ENCODE measurements around the gene RPTOR.
"Not testable (repeated sequence)": the region's sequence is repeated elsewhere in the genome, so short reads cannot be mapped to it uniquely, and the experiment has no call there.

Gene RPTOR

DNA sequence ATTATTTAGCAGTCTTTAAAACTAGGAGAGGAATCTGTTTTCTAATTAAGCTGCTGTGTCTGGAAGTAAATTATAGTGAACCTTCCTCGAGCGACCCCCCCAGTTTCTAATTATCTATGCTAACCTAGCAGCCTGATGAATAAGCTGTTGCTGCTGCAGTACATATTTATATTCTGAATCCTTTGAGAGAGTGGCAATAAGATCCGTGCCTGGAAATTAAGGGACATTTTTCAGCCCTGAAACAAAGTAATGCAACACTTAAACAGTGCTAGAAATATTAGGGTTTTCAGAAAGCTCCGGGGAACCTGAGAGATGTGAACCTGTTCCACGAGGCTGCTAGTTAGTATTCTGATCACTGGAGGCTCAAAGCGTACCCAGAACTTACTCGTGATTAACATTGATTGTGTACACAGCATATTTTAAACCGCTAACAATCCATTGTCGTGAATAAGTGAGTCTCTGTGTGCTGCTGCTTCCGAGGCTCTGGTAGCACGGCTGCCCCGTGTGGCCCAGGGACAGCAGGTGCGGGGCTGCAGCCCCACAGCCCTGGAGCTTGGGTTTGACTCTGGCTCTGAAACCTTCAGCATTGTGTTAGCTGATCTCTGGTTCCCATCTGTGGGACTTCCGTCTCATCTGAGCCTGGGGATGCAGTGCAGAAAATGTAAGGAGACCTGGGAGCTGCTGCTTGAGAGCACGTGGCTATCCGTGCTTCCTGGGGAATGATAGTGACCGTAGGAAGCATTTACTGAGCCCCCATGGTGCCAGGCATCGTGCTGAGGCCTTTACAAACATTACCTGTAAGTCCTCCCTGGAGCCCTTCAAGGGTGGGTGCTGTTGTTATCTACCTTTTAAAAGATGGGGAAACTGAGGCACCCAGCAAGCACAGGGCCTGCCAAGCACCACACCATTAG lies 256.1 kb downstream of the RPTOR start:
- DNase-seq (ENCODE audit: low read depth): no peak

DNA sequence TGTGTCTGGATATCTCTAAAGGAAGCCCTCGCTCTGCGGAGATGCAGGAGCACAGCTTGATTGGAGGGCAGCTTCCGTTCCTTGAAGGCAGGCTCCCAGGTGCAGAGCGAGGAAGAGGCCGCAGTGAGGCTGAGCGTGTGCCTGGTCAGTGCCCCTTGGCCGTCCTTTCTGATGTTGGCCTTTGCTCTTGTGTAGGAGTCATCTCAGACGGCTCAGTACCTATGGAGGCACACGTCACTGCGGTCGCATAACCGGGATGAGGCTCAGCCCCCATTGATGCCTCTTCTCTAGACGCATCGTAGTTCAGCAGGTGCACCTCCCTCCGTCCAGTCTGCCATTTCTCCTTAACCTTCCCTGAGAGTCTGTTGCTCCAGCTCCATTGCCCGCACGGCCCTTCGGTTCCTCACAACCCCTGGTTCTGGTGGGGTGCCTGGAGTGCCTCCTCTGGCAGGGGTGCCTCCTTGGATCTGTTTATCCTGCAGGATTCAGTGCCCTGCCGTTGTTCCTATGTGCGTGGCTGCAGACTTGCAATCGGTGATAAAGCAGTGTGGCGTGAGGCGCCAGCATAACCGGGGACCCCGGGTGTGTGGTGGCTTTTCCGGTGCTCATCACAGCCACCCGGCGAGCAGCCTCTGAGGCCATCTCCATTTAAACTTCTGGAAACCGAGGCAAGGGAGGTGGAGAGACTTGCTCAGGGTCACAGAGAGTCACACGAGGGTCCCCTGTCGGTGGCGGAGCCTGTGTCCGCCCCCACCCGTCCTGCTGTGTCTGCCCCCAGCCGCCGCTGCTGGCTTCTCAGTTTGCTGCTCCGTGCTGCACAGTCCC lies 258.2 kb downstream of the RPTOR start:
- no peak for DNase-seq (ENCODE audit: low read depth)

DNA sequence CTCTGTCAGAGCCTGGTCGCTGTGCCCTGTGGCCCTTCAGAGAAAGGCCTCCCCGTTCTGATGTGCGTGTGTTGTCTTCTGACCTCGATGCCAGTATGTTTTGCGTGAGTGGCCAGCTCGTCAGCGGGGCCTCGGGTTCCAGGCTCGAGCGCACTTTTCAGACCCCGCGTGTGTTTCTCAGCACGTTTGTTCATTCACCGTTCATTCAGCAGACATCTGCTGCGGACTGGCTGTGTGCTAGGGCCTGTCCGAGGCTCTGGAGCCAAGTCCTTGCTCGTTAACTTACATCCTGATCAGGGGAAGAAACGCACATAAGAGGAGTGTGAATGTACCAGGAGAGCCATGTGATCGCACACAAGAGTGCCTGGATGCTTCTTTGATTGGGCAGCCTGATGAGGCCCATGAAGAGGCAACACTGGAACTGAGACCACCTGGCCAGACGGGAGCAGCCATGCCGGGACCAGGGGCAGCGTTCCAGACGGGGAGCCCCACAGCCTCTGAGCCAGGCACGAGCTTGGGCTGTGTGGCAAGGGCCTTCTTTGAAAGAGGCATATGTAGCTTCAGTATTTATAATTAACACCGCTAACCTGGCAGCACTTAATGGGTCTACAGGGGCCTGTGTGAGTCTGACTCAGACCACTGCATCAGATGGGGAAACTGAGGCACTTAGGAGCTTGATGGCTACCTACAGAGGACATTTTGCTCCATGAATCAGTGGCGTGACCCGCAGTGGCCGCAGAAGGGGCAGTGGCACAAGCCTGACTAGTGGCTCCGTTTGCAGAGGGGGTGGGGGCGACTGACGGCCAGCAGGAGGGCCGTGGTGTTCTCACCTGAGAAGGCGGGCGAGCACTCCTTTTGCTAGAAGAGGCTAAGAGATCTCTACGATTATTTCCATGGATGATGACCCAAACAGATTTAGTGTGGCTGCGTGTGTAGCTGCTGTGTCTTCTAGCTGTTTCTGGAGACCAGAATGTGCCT lies 259.1 kb downstream of the RPTOR start:
- no peak for DNase-seq (ENCODE audit: low read depth)

DNA sequence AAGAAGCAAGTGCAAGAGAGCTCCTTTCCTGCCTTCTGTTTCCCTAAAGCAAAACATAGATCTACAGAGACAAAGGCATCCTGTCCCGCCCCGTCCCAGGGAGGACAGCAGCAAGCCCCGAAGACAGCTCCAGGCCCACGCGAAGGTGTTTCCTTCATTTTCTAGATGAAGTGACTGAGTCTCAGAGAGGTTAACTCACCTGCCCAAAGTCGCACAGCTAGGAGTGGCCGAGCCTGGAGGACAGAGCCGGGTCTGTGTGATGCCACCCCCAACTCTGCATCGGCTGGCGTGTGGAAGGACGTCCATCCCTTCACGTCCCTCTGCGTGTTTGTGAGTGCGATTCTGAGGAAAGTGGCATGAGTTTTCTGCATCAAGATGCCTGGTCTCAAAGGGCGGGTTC lies 259.8 kb downstream of the RPTOR start:
- no peak for DNase-seq (ENCODE audit: low read depth)

DNA sequence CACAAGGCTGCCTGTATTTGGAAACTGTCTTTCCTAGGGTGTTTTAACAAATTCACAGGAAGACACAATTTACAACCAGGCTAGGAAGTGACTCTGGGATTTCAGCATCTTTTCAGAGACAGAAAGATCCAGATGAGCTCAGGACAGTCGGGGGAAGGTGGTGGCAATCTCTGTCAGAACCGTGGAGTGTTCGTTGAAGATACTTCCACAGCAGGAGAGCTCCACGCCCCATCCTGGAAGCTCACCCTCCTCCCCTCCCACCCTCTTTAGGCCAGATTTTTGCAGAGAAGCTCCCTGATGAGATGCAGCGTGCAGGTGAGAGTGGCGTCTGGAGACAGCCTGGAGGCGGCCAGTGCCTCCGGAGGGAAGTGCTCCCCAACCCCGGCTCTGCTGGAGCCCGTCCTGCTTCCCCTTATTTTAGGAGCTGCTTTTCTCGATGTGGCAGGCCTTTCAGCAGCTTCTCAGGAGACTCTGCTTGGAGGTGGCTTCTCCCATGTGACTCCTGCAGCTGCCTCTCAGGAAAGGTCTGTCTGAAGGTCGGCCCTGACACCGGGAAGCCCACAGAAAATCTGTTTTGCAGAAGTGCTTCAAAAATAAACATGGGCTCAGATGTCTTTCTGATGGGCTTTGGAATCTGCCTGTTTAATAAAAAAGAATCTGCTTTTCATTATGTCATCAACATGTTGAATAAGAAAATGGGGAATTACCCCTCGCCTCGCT lies 260.6 kb downstream of the RPTOR start:
- DNase-seq (ENCODE audit: low read depth): no peak

DNA sequence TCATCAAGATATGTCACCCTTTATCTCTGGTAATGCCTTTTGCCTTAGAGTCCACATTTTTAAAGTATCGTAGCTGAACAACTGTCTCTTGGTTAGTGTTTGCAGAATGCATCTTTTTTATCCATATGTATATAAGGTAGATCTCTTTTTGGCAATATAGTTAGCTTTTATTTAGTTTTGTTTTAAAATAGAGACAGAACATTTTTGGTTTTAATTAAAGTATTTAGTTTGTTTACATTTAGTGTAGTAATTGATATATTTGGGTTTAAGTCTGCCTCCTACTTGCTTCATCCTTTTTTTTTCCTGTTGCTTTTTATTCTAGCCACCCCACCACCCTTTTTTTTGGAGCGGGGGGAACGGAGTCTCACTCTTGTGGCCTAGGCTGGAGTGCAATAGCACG lies 262.4 kb downstream of the RPTOR start:
- no peak for DNase-seq (ENCODE audit: low read depth)

DNA sequence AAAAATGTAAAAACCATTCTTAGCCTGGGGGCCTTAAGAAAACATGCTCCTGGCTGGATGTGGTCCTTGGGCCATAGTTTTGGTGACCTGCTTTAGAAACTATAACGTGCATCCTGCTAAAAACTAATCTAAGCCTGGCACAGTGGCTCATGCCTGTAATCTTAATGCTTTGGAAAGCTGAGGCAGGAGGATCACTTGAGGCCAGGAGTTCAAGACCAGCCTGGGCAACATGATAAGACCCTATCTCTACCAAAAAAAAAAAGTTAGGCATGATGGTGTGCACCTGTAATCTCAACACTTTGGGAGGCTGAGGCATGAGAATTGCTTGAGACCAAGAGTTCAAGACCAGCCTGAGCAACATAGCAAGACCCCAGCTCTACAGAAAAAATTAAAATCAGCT lies 263.2 kb downstream of the RPTOR start:
- DNase-seq (ENCODE audit: low read depth): no peak

DNA sequence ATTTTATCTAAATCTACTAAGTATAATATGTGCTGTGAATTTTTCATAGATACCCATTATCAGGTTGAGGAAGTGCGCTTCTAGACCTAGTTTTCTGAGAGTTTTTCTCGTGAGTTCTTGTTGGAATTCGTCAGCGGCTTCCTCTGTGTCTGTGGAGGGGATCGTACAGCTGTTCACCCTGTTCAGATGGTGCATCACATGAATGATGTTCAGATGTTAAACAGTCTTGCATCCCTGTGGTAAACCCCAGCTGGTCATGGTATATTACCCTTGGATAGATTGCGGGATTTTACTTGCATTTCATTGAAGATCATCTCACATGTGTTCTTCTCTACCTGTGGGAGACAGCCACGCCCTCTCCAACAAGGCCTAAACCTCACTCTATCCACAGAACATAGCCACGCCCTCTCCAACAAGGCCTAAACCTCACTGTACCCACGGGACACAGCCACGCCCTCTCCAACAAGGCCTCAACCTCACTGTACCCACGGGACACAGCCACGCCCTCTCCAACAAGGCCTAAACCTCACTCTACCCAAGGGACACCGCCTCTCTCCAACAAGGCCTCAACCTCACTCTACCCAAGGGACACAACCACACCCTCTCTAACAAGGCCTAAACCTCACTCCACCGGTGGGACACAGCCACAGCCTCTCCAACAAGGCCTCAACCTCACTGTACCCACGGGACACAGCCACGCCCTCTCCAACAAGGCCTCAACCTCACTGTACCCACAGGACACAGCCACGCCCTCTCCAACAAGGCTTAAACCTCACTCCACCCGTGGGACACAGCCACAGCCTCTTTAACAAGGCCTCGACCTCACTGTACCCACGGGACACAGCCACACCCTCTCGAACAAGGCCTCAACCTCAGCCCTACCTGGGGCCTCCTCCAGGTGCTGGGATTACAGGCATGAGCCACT lies 266.8 kb downstream of the RPTOR start:
- no peak for DNase-seq (ENCODE audit: low read depth)

DNA sequence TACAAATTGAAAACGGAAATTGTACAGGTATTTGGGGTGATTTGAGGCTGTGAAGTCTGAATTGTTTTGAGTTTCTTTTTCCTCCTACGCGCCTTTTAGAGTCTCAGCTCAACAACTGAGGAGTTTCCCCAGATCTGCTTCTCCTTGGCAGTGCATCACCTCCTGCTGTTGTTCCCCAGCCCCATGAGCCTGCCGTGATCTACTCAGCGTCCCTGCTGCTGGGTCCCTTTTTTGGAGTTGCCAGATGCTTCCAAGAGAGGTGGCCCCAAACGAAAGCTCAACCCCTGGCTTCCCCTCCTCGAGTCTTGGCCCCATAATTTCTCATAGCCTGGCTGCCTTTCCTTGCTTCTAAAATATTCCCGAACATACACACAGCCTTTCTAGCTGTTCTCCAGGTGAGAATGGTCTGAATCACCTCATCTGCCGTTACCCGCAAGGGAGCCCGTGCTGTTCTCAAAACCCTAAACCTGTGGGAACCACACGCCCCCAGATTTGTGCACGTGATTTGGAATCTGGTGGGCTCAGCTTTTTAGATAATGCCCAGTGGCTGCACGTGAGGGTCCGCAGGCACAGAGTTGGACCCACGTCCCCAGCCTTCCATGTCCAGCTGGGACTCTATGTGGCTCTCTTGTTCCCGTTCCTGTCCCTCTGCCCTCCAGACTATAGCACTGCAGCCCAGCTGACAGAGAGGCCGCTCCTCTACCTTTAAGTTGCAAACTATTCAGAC lies 267.9 kb downstream of the RPTOR start:
- DNase-seq (ENCODE audit: low read depth): no peak

DNA sequence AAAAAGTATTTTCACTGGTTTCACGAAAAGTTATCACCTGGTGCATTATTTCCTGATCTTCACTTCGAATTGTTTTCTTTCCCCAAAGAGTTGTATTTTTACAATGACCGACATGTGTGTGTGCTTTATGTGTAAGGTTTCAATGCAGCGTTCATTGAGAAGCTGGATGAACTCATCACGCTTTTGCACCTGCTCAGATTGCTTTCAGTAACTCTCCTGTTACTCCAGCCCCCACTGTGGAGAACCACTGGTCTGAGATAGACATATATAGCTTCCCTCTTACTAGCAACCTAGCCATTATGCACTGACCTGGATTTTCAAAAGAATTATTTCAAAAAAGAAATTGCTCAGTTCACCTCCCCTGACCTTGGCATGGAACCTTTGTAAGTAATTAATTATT lies 268.7 kb downstream of the RPTOR start:
- no peak for DNase-seq (ENCODE audit: low read depth)

DNA sequence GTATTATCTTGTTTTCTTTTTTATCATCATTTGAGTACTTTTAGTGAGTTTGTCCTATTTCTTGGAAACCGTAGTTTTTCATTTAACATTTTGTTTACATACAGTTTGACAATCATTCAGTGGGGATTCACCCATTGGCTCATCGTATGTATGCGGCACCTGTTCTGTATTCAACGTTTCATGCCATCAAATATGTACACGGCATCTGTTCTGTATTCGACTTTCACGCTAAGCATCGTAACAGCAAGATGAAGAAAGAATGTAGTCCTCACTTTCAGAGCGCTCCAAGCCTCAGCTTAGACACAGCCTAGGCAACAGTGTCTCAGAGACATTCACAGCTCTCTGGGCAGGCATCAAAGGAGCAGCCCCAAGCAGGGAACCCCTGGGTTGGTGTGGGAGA lies 269.9 kb downstream of the RPTOR start:
- DNase-seq (ENCODE audit: low read depth): no peak

DNA sequence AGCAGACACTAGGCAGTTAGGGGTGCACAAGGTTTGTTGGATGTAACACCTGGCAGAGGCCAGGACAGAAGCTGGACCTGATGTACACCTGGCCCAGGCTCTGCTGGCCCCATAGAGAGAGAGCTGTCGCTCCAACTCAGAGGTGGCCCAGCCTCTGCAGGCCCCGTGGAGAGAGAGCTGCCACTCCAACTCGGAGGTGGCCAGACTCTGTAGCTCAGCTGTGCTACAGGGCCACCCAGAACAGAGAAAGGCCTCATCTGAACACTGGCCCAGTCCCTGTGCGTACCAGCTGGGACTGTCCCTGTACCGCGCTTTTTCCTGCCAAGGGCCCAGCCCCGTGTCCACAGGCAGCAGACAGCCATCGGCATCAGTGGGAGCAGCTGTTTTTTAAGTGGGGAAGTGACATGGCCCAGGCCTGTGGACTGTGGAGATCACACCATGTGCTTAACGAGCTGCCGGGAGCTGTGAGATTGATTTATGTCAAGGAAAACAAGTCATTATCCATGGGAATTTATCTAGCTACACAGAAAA lies 270.6 kb downstream of the RPTOR start:
- DNase-seq (ENCODE audit: low read depth): no peak

DNA sequence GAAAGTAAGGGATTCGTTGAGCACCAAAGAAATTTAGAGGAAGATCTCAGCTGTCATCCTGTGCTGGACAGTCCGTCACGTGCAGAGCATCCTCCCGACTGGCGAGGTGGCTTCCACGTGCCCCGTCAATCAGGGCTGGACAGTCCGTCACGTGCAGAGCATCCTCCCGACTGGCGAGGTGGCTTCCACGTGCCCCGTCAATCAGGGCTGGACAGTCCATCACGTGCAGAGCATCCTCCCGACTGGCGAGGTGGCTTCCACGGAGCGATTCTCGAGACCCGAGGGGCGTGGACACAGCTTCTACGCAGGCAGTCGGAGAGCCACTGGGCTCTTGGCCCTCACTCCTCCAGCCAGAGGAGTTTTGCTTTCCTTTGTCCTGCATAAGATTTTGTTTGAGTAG lies 271.1 kb downstream of the RPTOR start:
- DNase-seq (ENCODE audit: low read depth): not testable (repeated sequence)

DNA sequence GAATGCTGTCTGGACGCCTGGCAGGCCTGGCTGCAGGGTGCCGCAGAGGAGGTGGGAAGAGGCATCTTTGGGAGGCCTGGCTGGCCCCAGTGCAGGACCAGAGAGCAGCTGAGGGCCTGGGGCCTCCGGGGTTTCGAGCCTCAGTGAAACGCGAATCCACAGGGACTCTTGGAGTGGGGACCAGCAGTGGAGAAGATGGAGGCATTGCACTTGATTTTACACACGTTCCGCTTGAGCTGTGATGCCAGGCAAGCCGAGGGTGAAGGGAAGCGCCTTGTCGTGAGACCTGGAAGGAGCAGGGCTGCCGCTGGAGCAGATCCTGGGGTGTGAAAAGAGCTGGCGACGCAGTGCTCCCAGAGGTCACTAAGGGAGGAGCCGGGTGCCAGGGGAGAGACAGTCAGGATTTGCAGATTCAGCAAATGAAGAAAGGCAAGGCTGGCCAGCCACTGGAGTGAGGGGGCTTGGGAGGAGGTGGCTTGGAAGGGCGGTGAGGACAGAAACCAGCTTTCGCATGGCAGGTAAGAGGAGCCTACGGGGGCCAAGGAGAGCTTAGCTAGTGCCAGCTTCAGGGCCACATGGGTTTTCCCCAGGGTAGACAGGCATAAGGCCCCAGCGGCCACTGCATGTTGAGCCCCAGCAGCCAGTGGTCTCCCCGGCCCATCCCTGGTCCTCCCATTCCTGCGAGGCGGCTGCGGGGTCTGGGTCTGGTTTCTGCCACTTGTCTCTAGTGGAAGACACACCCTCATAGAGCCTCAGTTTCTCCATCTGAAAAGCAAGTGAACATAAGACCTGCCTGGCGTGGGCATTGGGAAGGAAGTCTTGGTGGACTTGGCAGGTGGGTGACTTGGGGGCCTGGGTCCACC lies 271.8 kb downstream of the RPTOR start:
- DNase-seq (ENCODE audit: low read depth): no peak

DNA sequence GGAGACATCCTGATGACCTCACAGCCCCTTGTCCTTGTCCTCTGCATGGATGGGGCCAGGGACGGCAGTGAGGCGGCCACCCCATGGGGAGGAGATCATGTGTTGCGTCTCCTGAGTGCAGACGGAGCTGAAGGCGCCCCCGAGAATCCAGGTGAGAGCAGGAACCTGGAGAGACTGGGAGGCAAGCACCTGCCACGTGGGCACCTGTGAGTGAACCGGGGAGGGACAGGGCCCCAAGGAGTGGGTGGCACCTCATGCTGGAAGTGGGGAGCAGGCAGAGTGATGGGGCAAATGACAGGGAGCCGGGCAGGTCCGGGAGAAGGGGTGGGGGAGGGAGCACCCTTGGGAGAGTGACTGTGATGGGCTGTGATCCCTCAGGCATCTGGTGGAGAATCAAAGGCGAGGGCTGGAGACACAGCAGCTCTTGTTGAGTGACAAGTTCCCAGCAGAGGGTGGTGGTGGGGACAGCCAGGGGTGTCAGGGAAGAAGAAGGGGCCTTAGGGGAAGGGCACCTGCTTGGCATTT lies 272.7 kb downstream of the RPTOR start:
- no peak for DNase-seq (ENCODE audit: low read depth)

DNA sequence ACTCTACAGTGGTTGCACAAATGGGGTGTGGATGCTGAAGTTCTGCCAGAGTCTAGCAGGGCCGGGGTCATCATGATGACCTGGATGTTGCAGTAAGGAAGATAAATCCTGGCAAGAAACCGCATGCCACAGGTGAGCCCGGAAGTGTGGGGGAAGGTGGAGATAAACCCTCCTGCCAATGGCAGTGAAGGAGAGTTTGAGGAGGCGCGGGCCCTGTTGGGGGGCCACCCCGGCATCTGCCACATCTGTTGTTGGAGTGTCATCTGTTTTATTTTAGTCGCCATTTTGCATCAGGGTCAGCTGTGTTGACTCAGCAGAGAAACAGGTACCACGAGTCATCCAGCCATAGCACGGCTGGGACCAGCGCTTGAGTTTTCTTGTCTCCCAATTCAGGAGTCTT lies 273.2 kb downstream of the RPTOR start:
- DNase-seq (ENCODE audit: low read depth): no peak

DNA sequence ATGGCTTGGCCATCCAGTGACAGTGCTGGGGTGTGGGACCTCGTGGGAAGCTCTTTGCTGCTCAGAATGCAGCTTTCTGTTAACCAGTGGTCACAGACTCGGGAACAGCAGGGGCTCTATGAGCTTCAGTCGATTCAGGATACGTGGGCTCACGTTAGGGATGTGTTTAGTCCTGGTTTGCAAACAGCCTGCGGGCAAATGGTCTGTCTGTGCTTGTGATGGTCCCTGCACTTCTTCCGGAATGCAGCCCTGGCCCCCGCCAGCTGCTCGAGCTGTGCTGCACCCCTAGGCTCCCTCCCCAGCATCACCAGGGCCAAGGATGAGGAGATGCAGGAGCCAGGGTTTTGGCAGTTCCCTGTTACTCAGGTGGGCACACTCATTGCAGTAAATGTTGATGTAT lies 274.2 kb downstream of the RPTOR start:
- DNase-seq (ENCODE audit: low read depth): no peak
